ENCODE data around the gene JPH4. TPM values are rescaled to one million over a fixed set of nuclear protein-coding genes. Genes with fewer than 3 reads are reported as not detected.
"Not testable (repeated sequence)": the region's sequence is repeated elsewhere in the genome, so short reads cannot be mapped to it uniquely, and the experiment has no call there.

Gene JPH4
- total RNA-seq, 1 experiment from 2014 or later: 0.10 TPM

DNA sequence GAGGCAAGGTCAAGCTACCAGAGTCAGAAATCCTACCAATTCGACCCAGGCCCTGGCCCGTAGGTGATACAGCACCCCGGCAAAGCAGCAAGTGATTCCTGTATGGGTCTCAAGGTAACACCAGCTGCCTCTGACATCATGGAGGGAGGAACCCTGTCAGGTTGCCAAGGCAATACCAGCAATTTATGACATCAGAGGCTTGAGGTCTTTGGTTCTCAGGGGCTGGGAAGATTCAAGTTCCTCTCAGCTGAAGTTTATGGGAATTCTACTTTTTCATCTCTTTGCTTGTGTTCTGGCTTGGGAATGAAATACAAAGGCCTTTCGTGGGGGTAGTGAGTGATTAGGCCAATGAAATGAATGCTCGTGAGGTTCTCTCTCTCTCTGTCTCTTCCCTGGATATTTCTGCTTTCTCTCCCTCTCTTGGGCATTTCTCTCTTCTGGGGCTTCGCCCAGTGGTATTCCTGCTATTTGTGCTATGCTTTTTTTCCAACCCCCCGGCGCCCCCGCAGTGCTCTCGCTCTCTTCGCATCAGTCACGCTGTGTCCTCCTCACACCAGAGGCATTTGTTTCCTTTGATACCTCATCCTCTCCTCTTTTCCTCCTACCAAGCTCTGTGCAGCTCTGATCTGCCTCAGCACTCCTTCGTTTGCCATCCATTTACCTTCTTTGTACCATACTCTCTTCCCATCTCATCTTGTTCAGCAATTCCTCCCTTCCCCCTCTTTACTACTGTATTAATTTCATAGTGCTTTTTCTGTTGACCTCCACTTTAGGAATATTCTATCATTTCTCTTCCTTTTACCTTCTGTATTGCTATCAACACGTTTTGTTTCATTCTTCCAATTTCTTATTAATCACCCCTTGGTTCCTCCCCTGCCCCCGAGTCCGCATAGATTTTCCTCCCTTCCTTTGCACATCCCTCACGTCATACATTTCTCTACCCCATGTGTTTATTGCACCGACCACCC is 30.0 kb downstream of the JPH4 start:
- peak; percentile 25 for DNase-seq (ENCODE audit: low read depth)

DNA sequence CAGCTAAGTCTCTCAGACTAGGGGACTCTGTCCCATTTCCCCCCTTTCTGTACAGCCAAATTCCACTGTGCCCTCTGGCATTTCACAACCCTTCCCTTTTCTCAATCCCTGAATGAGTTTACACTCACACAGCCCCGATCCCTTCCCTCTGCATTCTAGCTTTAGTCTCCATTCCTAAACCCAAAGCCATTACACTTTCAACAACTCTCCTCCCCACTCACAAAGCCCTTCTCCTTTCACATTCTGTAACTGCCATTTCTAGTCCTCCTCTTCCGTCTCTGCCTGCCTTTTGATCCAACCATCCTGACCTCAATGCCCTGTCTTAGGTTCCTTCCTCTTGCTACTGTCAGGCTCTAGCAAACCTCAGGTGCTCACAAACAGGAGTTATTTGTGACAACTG is 30.7 kb downstream of the JPH4 start:
- DNase-seq (ENCODE audit: low read depth): no peak

DNA sequence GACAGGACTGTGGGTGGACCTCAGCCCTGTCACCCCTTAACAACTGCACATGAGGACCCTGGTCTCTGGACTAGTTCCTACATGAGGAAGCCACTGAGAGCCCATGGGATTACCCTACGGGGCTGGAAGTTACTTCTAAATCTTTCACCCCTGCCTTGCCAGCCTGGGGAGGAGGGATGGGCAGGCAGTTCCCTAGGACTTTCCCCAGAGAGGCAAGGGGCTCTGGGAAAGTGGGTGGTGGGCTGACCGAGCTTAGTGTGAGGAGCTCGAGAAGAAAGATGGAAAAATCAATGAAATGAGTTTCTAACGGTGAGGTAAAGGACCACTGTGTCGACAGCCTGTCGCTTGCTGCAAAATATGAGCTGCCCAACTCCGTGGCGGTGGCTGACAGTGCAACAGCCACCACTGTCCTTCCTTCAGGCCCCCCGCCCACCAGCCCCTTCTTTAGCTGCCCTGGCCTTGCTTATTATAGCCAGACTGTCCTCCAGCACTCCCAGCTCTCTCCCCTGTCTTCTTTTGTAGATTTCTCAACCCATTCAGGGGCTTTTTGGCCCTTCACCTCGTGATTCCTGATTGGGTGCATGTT is 32.0 kb downstream of the JPH4 start:
- no peak for DNase-seq (ENCODE audit: low read depth)

DNA sequence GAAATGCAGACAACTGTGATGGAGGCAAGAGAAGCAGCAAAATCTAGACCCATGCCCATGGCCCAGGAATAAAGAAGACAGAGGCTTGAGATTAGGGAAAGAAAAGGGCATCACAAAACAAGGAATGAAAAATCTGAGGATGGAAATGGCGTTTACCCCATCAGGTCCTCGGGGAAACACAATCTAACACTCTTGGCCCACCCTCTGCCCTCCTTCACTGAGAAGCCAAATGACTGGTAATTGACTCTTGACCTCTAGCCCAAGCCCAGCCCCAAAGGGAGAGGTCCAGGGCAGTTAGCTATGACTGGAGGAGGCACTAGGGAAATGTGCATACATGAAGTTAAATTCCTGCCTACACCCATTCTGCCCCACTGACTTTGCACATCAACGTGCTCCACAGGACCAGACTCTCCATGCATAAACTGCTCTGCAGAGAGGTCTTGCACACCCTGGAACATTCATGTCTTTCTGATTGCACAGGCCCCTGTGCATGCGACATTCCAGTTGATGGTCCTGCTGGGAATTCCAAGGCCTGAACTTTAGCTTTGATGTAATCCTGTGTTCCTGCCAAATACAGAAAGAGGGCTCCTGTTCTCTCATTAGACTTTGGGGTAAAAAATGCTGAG is 32.7 kb downstream of the JPH4 start:
- no peak for DNase-seq (ENCODE audit: low read depth)

DNA sequence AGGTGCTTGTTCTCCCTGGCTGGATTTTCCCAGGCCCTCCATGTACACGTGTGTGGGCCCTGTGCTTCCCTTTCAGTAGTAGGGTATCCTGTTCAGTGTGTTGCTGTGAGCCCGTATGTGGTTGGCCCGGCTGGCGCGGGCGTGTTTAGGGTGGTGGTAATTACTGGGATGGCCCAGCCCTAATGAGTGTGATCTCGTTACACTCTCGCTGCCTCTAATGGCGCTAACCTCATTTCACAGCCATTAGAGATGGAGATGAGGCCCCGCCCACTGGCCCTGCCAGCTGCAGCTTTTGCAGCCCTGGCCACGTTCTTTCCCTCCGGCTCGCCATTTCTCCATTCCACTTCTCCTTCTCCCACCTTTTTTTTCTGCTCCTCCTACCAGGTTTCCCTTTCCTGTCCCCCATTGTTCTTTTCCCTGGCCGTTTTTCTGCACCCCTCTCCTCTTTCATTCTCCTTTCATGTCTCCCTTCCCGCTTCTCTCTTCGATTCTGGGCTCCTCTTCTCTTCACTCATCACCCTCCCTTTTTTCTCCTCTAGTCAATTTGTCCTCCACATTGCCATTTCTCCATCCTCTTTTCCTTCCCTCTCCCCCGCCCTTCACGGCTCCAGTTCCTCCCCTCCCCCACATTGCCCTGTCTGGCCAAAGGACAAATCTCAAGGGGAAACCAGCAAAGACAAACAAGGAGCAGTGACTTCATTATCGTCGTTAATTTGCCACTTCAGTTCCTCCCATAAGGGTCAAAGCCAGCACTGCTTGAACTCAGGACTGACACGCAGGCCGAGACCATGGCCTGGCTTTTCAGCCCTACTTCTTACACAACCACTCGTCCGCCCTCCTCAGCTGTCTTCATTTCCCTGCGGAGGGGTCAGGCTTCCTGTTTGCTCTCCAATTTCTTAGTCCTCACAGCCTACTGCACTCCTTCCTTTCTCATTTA is 33.8 kb downstream of the JPH4 start:
- no peak for DNase-seq (ENCODE audit: low read depth)

DNA sequence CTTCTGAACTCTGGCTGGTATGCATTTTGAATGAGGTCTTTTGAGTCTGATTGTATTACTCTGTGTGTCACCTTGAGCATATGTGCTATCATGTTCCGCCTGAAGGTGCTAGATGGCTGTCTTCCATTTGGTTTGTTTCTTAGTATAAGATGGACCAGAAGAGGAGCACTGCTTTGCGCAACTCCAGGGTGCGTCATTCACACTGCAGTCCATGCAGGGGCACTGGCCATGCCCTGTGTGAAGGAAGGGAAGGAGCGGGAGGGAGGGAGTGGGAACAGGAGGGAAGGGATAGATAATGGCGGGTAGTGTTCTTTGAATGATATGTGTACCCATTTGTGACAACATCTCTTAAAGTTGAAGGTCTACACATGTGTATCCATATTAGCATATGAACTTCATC is 35.2 kb downstream of the JPH4 start:
- DNase-seq (ENCODE audit: low read depth): no peak

DNA sequence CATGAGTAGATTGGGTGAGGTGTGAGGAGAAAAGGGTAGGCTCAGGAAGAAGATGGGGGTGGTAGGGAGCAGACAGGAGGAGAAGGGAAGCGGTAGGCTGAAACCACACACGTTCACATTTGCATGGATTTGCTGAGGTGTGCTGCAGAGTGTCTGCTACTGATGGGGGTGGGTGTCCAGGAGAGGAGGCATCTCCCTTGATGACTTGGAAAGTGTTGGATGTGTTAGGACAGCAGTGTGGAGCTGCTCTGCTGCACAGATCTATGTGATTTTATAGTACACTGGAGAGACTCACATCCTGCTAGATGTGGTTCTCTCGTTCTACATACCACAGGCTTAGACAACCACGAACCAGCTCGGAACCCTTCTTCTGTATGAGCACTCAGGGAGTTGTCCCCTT is 36.3 kb downstream of the JPH4 start:
- no peak for DNase-seq (ENCODE audit: low read depth)

DNA sequence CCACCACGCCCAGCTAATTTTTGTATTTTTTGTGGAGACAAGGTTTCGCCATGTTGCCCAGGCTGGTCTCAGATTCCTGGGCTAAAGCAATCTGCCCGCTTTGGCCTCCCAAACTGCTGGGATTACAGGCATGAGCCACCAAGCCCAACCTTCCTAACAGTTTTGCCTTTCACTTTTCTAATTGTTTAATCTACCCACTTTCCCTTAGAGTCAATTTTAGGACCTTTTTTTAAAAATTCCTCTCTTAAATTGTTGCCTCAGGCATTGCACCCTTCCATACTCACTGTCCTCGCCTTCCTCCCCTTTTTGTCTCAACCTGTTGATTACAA is 38.5 kb downstream of the JPH4 start:
- no peak for DNase-seq (ENCODE audit: low read depth)

DNA sequence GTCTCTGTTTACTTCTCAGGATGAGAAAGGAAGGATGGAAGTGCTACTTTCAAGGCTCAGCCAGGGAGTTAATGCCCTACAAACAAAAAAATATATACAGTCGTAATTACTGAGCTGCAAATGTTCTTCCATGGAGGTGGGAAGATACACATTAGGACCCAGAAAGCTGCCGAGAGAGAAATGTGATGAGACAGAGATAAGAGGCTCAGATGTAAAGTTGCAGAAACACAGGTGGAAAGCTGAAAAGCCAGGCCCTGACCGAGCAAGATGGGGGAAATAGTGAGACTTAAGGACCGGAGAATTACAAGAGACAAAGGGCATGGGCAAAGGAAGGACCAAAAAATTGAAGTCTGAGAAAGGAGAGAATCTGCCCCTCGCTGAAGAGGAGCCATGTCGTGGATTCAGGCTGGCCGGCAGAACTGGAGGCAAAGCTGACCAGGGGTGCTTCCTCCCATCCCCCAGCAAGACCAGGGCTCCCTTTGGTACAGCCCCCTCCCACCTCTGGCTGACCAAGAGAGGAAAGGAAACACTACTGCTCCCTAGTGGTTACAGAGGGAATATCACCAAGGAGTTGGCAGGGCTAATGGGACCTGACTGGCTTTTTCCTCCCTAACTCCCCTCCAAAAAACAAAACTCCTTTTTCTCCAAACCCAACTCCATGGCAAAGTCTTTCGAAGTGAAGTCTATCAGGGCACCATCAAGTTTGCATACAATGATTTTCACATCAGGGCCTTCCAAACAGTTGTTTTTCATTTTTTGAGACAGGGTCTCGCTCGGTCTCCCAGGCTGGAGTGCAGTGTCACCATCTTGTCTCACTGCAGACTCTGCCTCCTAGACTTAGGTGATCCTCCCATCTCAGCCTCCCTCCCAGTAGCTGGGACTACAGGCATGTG is 39.1 kb downstream of the JPH4 start:
- peak; percentile 36 for DNase-seq (ENCODE audit: low read depth)

DNA sequence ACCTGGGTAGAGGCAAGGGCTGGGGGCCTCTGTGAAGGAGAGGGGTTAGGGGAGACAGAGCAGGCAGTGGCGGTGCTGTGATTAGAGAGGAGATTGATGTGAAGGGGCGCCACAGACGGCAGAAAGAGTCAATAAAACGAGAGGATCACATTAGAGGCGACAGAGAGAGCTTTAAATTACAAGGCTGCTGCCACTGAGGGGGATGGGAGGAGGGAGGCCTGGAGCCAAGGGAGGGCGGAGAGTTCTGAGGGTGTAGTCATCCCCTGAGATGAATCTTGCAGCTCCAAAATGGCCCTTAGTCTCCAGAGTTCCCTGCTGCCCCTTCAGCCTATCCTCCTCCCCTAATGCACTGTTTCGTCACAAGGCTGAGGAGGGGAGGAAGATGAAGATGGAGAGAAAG is 39.8 kb downstream of the JPH4 start:
- no peak for DNase-seq (ENCODE audit: low read depth)

DNA sequence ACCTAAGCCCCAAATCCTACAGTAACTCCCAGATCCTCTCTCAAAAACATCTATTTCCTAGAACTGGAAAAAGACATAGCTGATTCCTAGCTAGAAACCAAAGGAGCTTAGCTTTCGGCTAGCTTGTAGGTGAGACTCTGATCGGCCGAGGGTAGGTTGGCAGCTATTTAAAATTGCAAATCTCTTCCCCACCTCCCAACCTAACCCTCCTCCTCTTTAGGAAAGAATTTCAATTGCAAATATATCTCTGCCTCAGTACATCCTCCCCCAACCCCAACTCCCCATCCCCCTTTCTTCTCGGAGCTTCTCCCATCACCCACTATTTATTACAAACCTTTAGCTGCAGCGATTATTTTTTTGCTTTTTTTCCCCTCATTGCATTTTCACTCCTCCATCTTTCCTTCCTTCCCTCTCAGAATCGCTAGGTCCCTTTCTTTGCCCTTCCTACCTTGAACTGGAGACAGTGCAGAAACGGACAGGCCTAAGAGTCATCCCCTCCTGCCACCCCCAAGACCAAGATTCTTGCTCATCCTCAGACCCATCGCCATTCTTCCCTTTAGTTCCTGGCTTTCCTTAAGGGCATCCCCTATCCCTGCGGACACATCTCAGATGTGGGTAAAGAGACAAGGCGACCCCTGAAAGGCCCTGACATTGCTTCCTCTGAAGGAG is 40.4 kb downstream of the JPH4 start:
- DNase-seq (ENCODE audit: low read depth): no peak

DNA sequence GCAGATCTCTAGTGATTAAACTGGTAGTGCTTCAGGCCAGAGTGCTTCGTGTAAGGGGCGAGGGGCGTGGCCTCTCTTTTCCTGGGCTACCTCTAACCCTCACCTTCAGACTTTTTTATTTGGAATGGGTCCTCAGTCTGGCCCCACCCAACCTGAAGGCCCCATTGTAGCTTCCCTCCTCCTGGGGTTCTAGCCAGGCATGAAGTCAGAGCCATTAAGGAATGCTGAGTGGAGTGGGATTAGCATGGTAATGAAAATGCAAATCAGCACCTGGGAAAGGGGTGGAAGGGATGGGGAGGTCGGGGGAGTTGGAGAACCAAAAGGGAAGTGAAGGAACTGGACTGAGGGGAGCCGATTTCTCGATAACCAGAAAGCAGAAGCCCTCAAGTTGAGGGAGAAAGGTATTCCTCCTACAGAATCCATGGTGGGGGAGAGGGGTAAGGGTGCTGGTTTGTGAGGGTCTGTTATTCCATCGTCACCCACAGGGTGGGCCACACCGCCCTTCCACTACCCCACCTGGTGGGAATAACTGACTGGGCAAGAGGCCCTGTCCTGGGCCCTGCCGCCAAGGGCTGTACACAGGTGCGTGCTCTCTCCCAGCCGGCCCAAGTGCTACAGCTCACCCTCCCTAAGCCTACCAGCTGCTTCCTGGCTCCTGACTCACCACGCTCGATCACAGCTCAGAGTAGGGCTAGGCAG is 41.1 kb downstream of the JPH4 start:
- DNase-seq (ENCODE audit: low read depth): peak; percentile 20

DNA sequence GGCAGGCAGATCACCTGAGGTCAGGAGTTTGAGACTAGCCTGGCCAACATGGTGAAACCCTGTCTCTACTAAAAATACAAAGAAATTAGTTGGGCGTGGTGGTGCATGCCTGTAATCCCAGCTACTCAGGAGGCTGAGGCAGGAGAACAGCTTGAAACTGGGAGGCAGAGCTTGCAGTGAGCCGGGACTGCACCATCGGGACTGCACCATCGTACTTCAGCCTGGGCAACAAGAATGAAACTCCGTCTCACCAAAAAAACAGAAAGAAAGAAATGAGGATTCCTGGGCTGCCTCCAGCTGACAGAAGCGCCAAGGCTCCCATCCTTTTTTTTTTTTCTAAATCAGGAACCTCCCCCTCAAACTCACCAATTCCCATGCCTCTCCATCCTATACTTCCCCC is 41.7 kb downstream of the JPH4 start:
- DNase-seq (ENCODE audit: low read depth): not testable (repeated sequence)

DNA sequence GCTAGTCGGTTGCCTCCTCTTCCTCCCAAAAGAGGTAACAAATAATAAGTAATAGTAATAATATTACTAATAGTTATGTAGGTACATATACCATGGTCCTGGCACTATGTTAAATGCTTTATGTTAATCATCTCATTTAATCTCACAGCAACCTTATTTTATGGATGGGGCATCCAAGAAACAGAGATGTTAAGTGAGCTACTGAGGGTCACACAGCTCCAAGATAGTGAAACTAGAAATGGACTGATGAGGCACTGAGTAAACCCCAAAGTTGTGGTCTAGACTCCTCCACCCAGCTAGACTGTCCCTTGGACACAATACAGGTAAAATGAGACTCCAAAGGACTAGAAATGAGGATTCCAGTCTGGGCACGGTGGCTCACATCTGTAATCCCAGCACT is 42.1 kb downstream of the JPH4 start:
- no peak for DNase-seq (ENCODE audit: low read depth)

DNA sequence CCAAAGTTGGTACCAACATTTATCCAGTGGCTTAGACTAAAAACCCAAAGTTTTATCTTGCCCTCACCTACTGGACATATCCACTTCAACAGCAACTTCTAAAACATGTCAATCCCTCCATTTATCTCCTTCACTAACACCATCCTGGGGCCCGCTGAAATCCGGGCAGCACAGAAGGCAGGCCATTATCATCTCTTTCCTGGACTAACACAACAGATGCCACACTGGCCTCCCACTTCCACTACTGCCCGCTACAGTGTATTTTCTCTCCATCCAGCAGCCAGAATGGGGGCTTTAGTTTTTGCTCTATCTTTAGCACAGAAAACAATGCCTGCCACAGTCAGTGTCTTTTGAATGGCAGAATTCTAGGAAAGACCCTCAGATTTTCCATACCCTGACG is 42.6 kb downstream of the JPH4 start:
- DNase-seq (ENCODE audit: low read depth): no peak

DNA sequence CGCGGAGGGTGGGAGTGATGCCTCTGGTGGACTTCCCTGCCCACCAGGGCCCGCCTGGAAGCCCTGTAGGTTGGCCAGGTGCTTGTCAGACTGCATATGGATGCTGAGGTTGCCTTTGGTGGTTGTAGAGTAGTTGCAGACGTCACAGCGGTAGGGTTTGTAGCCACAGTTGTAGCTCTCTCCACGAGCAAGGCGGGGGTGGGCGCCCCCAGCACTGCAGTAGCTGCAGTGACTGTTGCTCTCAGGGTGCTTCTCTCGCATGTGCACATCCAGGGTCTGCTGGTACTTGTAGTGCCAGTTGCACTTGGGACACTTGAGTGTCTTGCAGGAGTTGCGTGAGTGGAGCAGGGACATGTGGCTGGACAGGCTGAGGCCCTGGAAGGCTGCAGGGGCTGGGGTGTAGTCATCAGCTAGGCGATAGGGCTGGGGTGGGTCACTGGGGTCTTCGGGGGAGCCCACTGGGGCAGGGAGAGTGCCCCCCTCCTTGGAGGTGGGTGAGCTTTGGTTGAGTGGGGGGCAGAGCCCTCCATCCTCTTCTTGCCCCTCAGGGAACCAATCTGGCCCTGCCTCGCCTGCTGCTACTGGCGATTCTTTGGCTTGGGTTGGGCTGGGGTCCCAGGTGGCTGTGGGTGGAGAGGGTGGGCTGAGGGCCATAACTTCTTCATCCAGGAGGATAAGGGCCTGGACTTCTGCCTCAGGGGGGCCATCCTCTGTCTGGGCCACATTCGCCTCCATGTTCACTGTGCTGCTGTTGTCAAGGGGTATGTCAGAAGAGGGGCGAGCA is 44.7 kb downstream of the JPH4 start:
- DNase-seq (ENCODE audit: low read depth): no peak

DNA sequence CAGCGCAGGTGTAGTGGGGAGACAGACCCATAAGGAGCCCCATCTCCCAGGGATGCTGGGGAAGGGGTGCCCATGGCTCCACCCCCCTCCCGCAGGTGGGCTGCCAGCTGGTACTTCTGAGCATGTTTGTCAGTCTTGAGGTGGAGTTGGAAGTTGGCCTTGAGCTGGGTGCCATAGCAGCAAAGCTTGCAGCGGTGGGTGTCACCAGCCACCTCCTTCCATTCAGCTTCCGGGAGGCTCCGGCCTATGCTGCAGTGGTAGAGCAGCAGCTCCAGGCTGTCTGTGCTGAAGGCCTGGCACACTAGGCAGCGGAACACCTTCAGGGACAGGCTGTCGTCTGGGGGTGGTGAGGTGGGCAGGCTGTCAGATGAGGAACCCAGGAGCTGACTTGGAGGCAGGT is 45.9 kb downstream of the JPH4 start:
- DNase-seq (ENCODE audit: low read depth): no peak

DNA sequence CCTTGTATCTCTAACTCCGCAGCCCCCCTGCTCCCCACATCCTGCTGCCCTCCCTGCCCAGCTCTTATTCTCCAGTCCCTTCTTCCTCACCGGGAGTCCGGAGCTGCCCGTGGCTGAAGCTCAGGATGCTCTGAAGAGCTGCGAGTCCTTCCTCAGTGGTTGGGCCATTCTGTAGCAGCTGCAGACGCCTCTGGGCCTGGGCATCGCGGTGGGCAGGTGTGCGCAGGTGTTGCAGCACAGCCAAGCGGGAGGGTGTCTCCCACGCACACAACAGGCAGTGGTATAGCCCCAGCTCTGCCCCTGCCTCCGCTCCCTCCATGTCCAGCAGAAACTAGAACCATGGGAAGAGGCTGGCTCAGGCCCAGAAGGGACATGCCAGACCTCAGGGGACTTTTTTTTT is 47.2 kb downstream of the JPH4 start:
- no peak for DNase-seq (ENCODE audit: low read depth)
